ENCODE measurements around the gene CEACAM16. TPM values are rescaled to one million over a fixed set of nuclear protein-coding genes. Genes with fewer than 3 reads are reported as not detected.

Gene CEACAM16
- polyA plus RNA-seq, 3 donors, result 0.07 TPM; not detected in 2

Other genes with a start within 250 kb of the CEACAM16 start
- gene ZNF180, start 198.6 kb upstream of the CEACAM16 start, polyA plus RNA-seq, result 1 to 10 TPM; 2.4 to 5.2 (median 2.8) TPM
- not detected for gene CEACAM20, start 169.5 kb upstream of the CEACAM16 start, polyA plus RNA-seq
- under 1 TPM in 1 of 3 donors, not detected in 2; 0.62 TPM for gene IGSF23, start 85.6 kb upstream of the CEACAM16 start, polyA plus RNA-seq
- 10 to 100 TPM; 10.5 to 27.1 (median 12.7) TPM for gene PVR, start 55.2 kb upstream of the CEACAM16 start, polyA plus RNA-seq
- 1 to 10 TPM; 2.7 to 4.8 (median 3.8) TPM for gene CEACAM19, start 27.7 kb upstream of the CEACAM16 start, polyA plus RNA-seq
- 100 to 1,000 TPM in 1 of 3 donors, 10 to 100 TPM in 2; 33.4 to 150 (median 97.6) TPM for gene BCL3, start 49.6 kb downstream of the CEACAM16 start, polyA plus RNA-seq
- 10 to 100 TPM in 1 of 3 donors, 1 to 10 TPM in 1, under 1 TPM in 1; 0.45 to 11.1 (median 2.0) TPM for gene CBLC, start 78.7 kb downstream of the CEACAM16 start, polyA plus RNA-seq
- gene BCAM, start 110.0 kb downstream of the CEACAM16 start, polyA plus RNA-seq, result 10 to 100 TPM; 23.8 to 66.5 (median 62.1) TPM
- 10 to 100 TPM; 23.8 to 83.0 (median 58.7) TPM for gene NECTIN2, start 147.1 kb downstream of the CEACAM16 start, polyA plus RNA-seq
- 10 to 100 TPM; 25.6 to 60.5 (median 26.4) TPM for gene TOMM40, start 192.1 kb downstream of the CEACAM16 start, polyA plus RNA-seq
- 1,000 to 10,000 TPM in 1 of 3 donors, 100 to 1,000 TPM in 2; 118 to 1,060 (median 448) TPM for gene APOE, start 206.6 kb downstream of the CEACAM16 start, polyA plus RNA-seq
- gene APOC1, start 215.5 kb downstream of the CEACAM16 start, polyA plus RNA-seq, result 10 to 100 TPM; 33.9 to 42.9 (median 40.3) TPM
- gene APOC4, start 243.1 kb downstream of the CEACAM16 start, polyA plus RNA-seq, result not detected
- gene APOC2, start 246.9 kb downstream of the CEACAM16 start, polyA plus RNA-seq, result under 1 TPM in 2 of 3 donors, not detected in 1; 0.18 to 0.36 TPM

Measured in adipose tissue (tissue), 3 donors.